H9 (cell line): ENCODE results near the gene PDE1C. TPM values are rescaled to one million over a fixed set of nuclear protein-coding genes. Genes with fewer than 3 reads are reported as not detected.

Experiments used
- DNase-seq: peaks from one replicate; pipeline ENCODE4 v3.0.0-alpha.2; 2017
- H2AFZ ChIP-seq: one replicate; pipeline ENCODE4 v1.6.1; 2013; ENCODE audit warnings: mild to moderate bottlenecking, low read length, control low read depth, moderate library complexity
- H2AK5ac ChIP-seq: 2 replicates; pipeline ENCODE4 v1.6.1; 2013; ENCODE audit warnings: low read length, control low read depth, mixed read lengths; ENCODE audit not compliant: insufficient read length
- H2BK120ac ChIP-seq: one replicate; pipeline ENCODE4 v1.6.1; 2013; ENCODE audit warnings: low read depth, mild to moderate bottlenecking, low read length, control low read depth, inconsistent platforms; ENCODE audit not compliant: poor library complexity, severe bottlenecking
- H2BK12ac ChIP-seq: 2 replicates; pipeline ENCODE4 v1.6.1; 2013; ENCODE audit warnings: low read length, control low read depth, mixed read lengths, low read depth; ENCODE audit not compliant: insufficient read length
- H2BK15ac ChIP-seq: 2 replicates; pipeline ENCODE4 v1.6.1; 2013; ENCODE audit warnings: low read depth, low read length, control low read depth
- H2BK20ac ChIP-seq: one replicate; pipeline ENCODE4 v1.6.1; 2013; ENCODE audit warnings: low read depth, mild to moderate bottlenecking, low read length, control low read depth, inconsistent platforms; ENCODE audit not compliant: poor library complexity, severe bottlenecking
- H2BK5ac ChIP-seq: 2 replicates; pipeline ENCODE4 v1.6.1; 2013; ENCODE audit warnings: low read length, control low read depth, mixed read lengths; ENCODE audit not compliant: insufficient read length
- H3K14ac ChIP-seq: 2 replicates; pipeline ENCODE4 v1.6.1; 2013; ENCODE audit warnings: low read length, control low read depth; ENCODE audit not compliant: insufficient read depth
- H3K18ac ChIP-seq: 2 replicates; pipeline ENCODE4 v1.6.1; 2013; ENCODE audit warnings: low read depth, mild to moderate bottlenecking, mixed read lengths, low read length, control low read depth; ENCODE audit not compliant: insufficient read length
- H3K23ac ChIP-seq: 2 replicates; pipeline ENCODE4 v1.6.1; 2013; ENCODE audit warnings: low read length, control low read depth, mixed read lengths, low read depth; ENCODE audit not compliant: insufficient read length
- H3K23me2 ChIP-seq: 2 replicates; pipeline ENCODE4 v1.6.1; 2013; ENCODE audit warnings: low read depth, mild to moderate bottlenecking, mixed read lengths, low read length, control low read depth; ENCODE audit not compliant: insufficient read length, poor library complexity, severe bottlenecking
- H3K27ac ChIP-seq: 2 replicates; pipeline ENCODE4 v1.5.1; 2013; ENCODE audit warnings: low read length, control low read depth, mixed read lengths, low read depth; ENCODE audit not compliant: insufficient read length
- H3K27me3 ChIP-seq: 2 replicates; pipeline ENCODE4 v1.6.1; 2013; ENCODE audit warnings: low read length, control low read depth, inconsistent platforms; ENCODE audit not compliant: insufficient read depth
- H3K4ac ChIP-seq: 2 replicates; pipeline ENCODE4 v1.6.1; 2013; ENCODE audit warnings: low read depth, mild to moderate bottlenecking, control low read depth, inconsistent platforms, low read length, moderate library complexity
- H3K4me1 ChIP-seq: 2 replicates; pipeline ENCODE4 v1.6.1; 2013; ENCODE audit warnings: low read length, control low read depth, inconsistent platforms; ENCODE audit not compliant: insufficient read depth
- H3K4me2 ChIP-seq: 2 replicates; pipeline ENCODE4 v1.6.1; 2013; ENCODE audit warnings: low read length, control low read depth, mixed read lengths; ENCODE audit not compliant: insufficient read length, insufficient read depth
- H3K56ac ChIP-seq: 2 replicates; pipeline ENCODE4 v1.6.1; 2013; ENCODE audit warnings: low read depth, mild to moderate bottlenecking, mixed read lengths, low read length, control low read depth; ENCODE audit not compliant: insufficient read length
- H3K79me1 ChIP-seq: 2 replicates; pipeline ENCODE4 v1.6.1; 2013; ENCODE audit warnings: low read depth, mild to moderate bottlenecking, moderate library complexity, low read length, control low read depth, inconsistent platforms; ENCODE audit not compliant: insufficient read depth, poor library complexity, severe bottlenecking
- H3K79me2 ChIP-seq: 2 replicates; pipeline ENCODE4 v1.6.1; 2013; ENCODE audit warnings: low read length, control low read depth, inconsistent platforms; ENCODE audit not compliant: insufficient read depth
- H3K9ac ChIP-seq: 2 replicates; pipeline ENCODE4 v1.6.1; 2013; ENCODE audit warnings: low read length, control low read depth, mixed read lengths; ENCODE audit not compliant: insufficient read length; ENCODE audit errors: extremely low read depth
- H3K9me3 ChIP-seq: one replicate; pipeline ENCODE4 v1.6.1; 2013; ENCODE audit warnings: low read depth, low read length, inconsistent platforms; ENCODE audit not compliant: control insufficient read depth
- H3T11ph ChIP-seq: one replicate; pipeline ENCODE4 v1.6.1; 2013; ENCODE audit warnings: mild to moderate bottlenecking, low read length, control low read depth, inconsistent platforms
- H4K20me1 ChIP-seq: one replicate; pipeline ENCODE4 v1.6.1; 2013; ENCODE audit not compliant: control insufficient read depth, insufficient read length, insufficient read depth
- H4K5ac ChIP-seq: 2 replicates; pipeline ENCODE4 v1.6.1; 2013; ENCODE audit warnings: low read depth, mild to moderate bottlenecking, mixed read lengths, low read length, control low read depth; ENCODE audit not compliant: insufficient read length
- H4K8ac ChIP-seq: replicated peaks from 2 replicates; pipeline ENCODE4 v1.6.1; 2013; ENCODE audit warnings: low read length, control low read depth, mixed read lengths, low read depth; ENCODE audit not compliant: insufficient read length
- H4K91ac ChIP-seq: 2 replicates; pipeline ENCODE4 v1.6.1; 2013; ENCODE audit warnings: low read depth, mild to moderate bottlenecking, moderate library complexity, mixed read lengths, low read length, control low read depth; ENCODE audit not compliant: insufficient read length
- H3K27ac Mint-ChIP-seq, 3 experiments: 2 replicates in 2 of 3; 3 replicates in 1 of 3; pipeline ENCODE4 v1.8.0; 2020 to 2021; ENCODE audit warnings: mixed read lengths in 3 of 3, mild to moderate bottlenecking in 1 of 3, moderate library complexity in 1 of 3
- H3K27me3 Mint-ChIP-seq: 2 replicates; pipeline ENCODE4 v1.8.0; 2021; ENCODE audit warnings: low read depth, mild to moderate bottlenecking, moderate library complexity, mixed read lengths
- H3K36me3 Mint-ChIP-seq, 3 experiments: 2 replicates in 2 of 3; 3 replicates in 1 of 3; pipeline ENCODE4 v1.8.0; 2020 to 2021; ENCODE audit warnings: low read depth in 3 of 3, mixed read lengths in 3 of 3; ENCODE audit not compliant: insufficient read depth in 1 of 3
- H3K4me1 Mint-ChIP-seq, 2 experiments: 2 replicates each; pipeline ENCODE4 v1.8.0; 2020; ENCODE audit warnings: mixed read lengths in 2 of 2
- H3K4me3 Mint-ChIP-seq, 2 experiments: 2 replicates in 1 of 2; 3 replicates in 1 of 2; pipeline ENCODE4 v1.8.0; 2020 to 2021; ENCODE audit warnings: mild to moderate bottlenecking in 2 of 2, mixed read lengths in 2 of 2, moderate library complexity in 1 of 2
- H3K9me3 Mint-ChIP-seq, 2 experiments: 2 replicates in 1 of 2; 3 replicates in 1 of 2; pipeline ENCODE4 v1.8.0; 2020; ENCODE audit warnings: mild to moderate bottlenecking in 2 of 2, mixed read lengths in 2 of 2, moderate library complexity in 1 of 2
- WGBS: extraction: QIAGEN DNeasy Blood & Tissue Kit; methylation state at CpG from one replicate; pipeline ENCODE4 v1.1.7; 2013; ENCODE audit warnings: missing lambda C conversion rate, low lambda C conversion rate, mixed read lengths; ENCODE audit not compliant: insufficient read length; ENCODE audit errors: extremely low coverage; 5-methylcytosine and 5-hydroxymethylcytosine counted together
- total RNA-seq: library from RNA; stranded (reverse); gene quantifications from 2 replicates; pipeline ENCODE4 v1.2.1, GENCODE V29; 2021
- TF ChIP-seq, protein P1 (sequence below): fragments of 200-600 bp; sonication (generic); conservative IDR thresholded peaks from 3 replicates; pipeline ENCODE4 v1.8.0; 2021; ENCODE audit warnings: antibody characterized with exemption, mild to moderate bottlenecking

PDE1C gene
- total RNA-seq, 1 experiment from 2014 or later: 0.17 TPM

DNA sequence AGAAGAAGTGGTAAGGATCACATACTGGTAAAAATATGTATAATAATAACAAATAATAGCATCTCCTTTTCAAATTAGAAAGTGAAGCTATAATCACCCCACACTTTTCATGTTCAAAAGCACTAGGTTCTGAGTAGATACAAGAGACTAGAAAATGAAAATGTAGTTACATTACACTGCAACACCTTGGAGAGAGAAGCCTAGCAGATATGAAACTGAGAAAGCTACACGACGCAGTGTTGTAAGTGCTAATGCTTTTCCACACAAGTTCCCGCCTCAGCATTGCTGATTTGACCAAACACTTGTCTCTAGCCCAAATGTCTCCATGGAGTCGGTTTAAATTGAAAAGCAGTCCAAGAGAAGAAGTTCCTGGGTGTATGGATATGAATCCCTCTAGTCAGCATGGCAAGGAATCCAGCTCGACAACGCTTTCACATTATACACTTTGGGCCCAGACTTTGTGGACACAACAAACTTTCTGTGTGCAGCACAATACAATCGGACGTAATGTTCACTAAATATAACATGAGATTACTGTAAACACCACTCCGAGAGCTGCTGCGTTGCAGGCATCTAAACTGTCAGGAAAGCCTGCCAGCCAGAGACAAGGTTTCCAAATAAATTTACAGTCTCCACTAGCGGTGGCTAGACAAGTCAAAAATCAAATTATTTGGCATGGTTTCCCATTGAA lies 1.7 kb downstream of the PDE1C start:
- Histone ChIP-seq H3K4me1 (no peaks in the 10 kb centered on the region), H4K20me1 (no peaks in the 10 kb centered on the region), H2BK5ac (no peak overlapping the region), H3K4ac (no peak overlapping the region), H3K9me3 (no peaks in the 10 kb centered on the region), H2BK20ac (no peak overlapping the region), H4K91ac (no peak overlapping the region), H2BK120ac (no peak overlapping the region), H3K23me2 (peaks cover 12% of the 10 kb centered on the region), H2AFZ (no peak overlapping the region), H3K79me1 (no peaks in the 10 kb centered on the region), H2AK5ac (no peak overlapping the region), H3T11ph (no peak overlapping the region), H3K4me2 (no peak overlapping the region), H3K79me2 (no peaks in the 10 kb centered on the region), H3K18ac (no peak overlapping the region), H3K9ac (no peak overlapping the region), H4K5ac (no peak overlapping the region), H3K14ac (no peak overlapping the region), H2BK15ac (no peak overlapping the region), H3K23ac (no peak overlapping the region), H2BK12ac (no peak overlapping the region), H4K8ac (no peak overlapping the region), H3K56ac (no peak overlapping the region), H3K27me3 (peaks cover 42% of the 10 kb centered on the region), H3K27ac (no peak overlapping the region)
- H3K4me3 Mint-ChIP-seq: no peak overlapping the region
- DNase-seq: no peak
- H3K27ac Mint-ChIP-seq: no peak overlapping the region
- H3K27me3 Mint-ChIP-seq: peaks cover 97% of the 10 kb centered on the region
- WGBS: no CpG with 5 or more reads among the region's 11 CpGs
- H3K36me3 Mint-ChIP-seq: no peaks in the 10 kb centered on the region
- no peaks in the 10 kb centered on the region for H3K9me3 Mint-ChIP-seq
- TF ChIP-seq, protein P1, sequence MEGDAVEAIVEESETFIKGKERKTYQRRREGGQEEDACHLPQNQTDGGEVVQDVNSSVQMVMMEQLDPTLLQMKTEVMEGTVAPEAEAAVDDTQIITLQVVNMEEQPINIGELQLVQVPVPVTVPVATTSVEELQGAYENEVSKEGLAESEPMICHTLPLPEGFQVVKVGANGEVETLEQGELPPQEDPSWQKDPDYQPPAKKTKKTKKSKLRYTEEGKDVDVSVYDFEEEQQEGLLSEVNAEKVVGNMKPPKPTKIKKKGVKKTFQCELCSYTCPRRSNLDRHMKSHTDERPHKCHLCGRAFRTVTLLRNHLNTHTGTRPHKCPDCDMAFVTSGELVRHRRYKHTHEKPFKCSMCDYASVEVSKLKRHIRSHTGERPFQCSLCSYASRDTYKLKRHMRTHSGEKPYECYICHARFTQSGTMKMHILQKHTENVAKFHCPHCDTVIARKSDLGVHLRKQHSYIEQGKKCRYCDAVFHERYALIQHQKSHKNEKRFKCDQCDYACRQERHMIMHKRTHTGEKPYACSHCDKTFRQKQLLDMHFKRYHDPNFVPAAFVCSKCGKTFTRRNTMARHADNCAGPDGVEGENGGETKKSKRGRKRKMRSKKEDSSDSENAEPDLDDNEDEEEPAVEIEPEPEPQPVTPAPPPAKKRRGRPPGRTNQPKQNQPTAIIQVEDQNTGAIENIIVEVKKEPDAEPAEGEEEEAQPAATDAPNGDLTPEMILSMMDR: no peak
- H3K4me1 Mint-ChIP-seq: peaks cover 3 to 13% of the 10 kb centered on the region in 2 experiments
